GM18519 (cell line): ENCODE results near the gene MSLN.

Experiments
- ATAC-seq: cut with Tn5 transposase; IDR thresholded peaks from one replicate; pipeline ENCODE4 v1.9.1; 2021; ENCODE audit warnings: mild to moderate bottlenecking, moderate library complexity; ENCODE audit not compliant: unreplicated experiment, low FRiP score

Gene MSLN

GRCh38 chr16:800834-801511, 40.4 kb downstream of the MSLN start:
- no peak for ATAC-seq

GRCh38 chr16:801584-802363, 41.2 kb downstream of the MSLN start:
- no peak for ATAC-seq

- no peak for ATAC-seq
Measured at GRCh38 chr16:802461-802860, 41.9 kb downstream of the MSLN start.

GRCh38 chr16:802914-803753, 42.6 kb downstream of the MSLN start:
- no peak for ATAC-seq

GRCh38 chr16:803754-804080, 43.2 kb downstream of the MSLN start:
- no peak for ATAC-seq

- no peak for ATAC-seq
Measured at GRCh38 chr16:804193-805048, 43.9 kb downstream of the MSLN start.

GRCh38 chr16:805474-805873, 44.9 kb downstream of the MSLN start:
- no peak for ATAC-seq

- peak; percentile 48 for ATAC-seq
Measured at GRCh38 chr16:807347-808084, 47.0 kb downstream of the MSLN start.

- no peak for ATAC-seq
Measured at GRCh38 chr16:808085-808386, 47.5 kb downstream of the MSLN start.

GRCh38 chr16:813204-813915, 52.8 kb downstream of the MSLN start:
- no peak for ATAC-seq

- no peak for ATAC-seq
Measured at GRCh38 chr16:813916-814412, 53.4 kb downstream of the MSLN start.

- ATAC-seq: no peak
Measured at GRCh38 chr16:814974-815373, 54.4 kb downstream of the MSLN start.

- ATAC-seq: no peak
Measured at GRCh38 chr16:815861-816260, 55.3 kb downstream of the MSLN start.

GRCh38 chr16:817001-817906, 56.7 kb downstream of the MSLN start:
- ATAC-seq: no peak

GRCh38 chr16:818132-818531, 57.6 kb downstream of the MSLN start:
- ATAC-seq: no peak
